Memory B cell (primary cell): Measurements from ENCODE around the gene IQCE.
A peak's percentile ranks its signal among the peaks of the same experiment; 100 is the strongest.
"Not testable (repeated sequence)": the region's sequence is repeated elsewhere in the genome, so short reads cannot be mapped to it uniquely, and the experiment has no call there.

Source experiments
- ATAC-seq: fragments of 150-1000 bp; cut with Tn5 transposase; 2 replicates; pipeline ENCODE4 v1.10.0; 2021; ENCODE audit warnings: low read depth, mild to moderate bottlenecking, moderate library complexity
- DNase-seq, 2 donors: peaks; one replicate each; pipeline ENCODE4 v3.0.0; 2022; ENCODE audit warnings: low spot score in 2 of 2
- H3K27ac Mint-ChIP-seq: one replicate; pipeline ENCODE4 v1.8.0; 2022; ENCODE audit warnings: mild to moderate bottlenecking, moderate library complexity, mixed read lengths
- H3K27me3 Mint-ChIP-seq: one replicate; pipeline ENCODE4 v1.8.0; 2022; ENCODE audit warnings: mixed read lengths
- H3K36me3 Mint-ChIP-seq: one replicate; pipeline ENCODE4 v1.8.0; 2022; ENCODE audit warnings: mild to moderate bottlenecking, mixed read lengths
- H3K4me1 Mint-ChIP-seq: one replicate; pipeline ENCODE4 v1.8.0; 2022; ENCODE audit warnings: mixed read lengths
- H3K4me3 Mint-ChIP-seq: one replicate; pipeline ENCODE4 v1.8.0; 2022; ENCODE audit warnings: mild to moderate bottlenecking, moderate library complexity, mixed read lengths
- H3K9me3 Mint-ChIP-seq: one replicate; pipeline ENCODE4 v1.8.0; 2022; ENCODE audit warnings: mixed read lengths

The IQCE gene

GRCh38 chr7:2532816-2533215 lies 26.0 kb upstream of the IQCE start:
- not testable (repeated sequence) for ATAC-seq

GRCh38 chr7:2533566-2533965 lies 25.2 kb upstream of the IQCE start:
- H3K9me3 Mint-ChIP-seq, ATAC-seq, DNase-seq, H3K27me3 Mint-ChIP-seq, H3K36me3 Mint-ChIP-seq, H3K27ac Mint-ChIP-seq, H3K4me3 Mint-ChIP-seq: not testable (repeated sequence)
- H3K4me1 Mint-ChIP-seq: peaks cover 19% of the 10 kb centered on the region

More at GRCh38 chr7:2532816-2533215, 26.0 kb upstream of the IQCE start:
- not testable (repeated sequence) for DNase-seq, H3K27me3 Mint-ChIP-seq, H3K27ac Mint-ChIP-seq, H3K4me3 Mint-ChIP-seq, H3K9me3 Mint-ChIP-seq, H3K36me3 Mint-ChIP-seq
- H3K4me1 Mint-ChIP-seq: peaks cover 27% of the 10 kb centered on the region

- ATAC-seq, H3K27ac Mint-ChIP-seq, DNase-seq, H3K36me3 Mint-ChIP-seq, H3K27me3 Mint-ChIP-seq, H3K9me3 Mint-ChIP-seq, H3K4me3 Mint-ChIP-seq: not testable (repeated sequence)
- peaks cover 15% of the 10 kb centered on the region for H3K4me1 Mint-ChIP-seq
Observed at GRCh38 chr7:2534214-2534613, 24.6 kb upstream of the IQCE start.

GRCh38 chr7:2535872-2536627 lies 22.7 kb upstream of the IQCE start:
- not testable (repeated sequence) for H3K27ac Mint-ChIP-seq

GRCh38 chr7:2537981-2538851 lies 20.6 kb upstream of the IQCE start:
- no peaks in the 10 kb centered on the region for H3K9me3 Mint-ChIP-seq
- no peaks in the 10 kb centered on the region for H3K36me3 Mint-ChIP-seq
- H3K27me3 Mint-ChIP-seq: no peaks in the 10 kb centered on the region
- DNase-seq (no peak), ATAC-seq (peak; percentile 5)
- no peak overlapping the region for H3K27ac Mint-ChIP-seq
- no peaks in the 10 kb centered on the region for H3K4me1 Mint-ChIP-seq
- no peak overlapping the region for H3K4me3 Mint-ChIP-seq

More at GRCh38 chr7:2535872-2536627, 22.7 kb upstream of the IQCE start:
- not testable (repeated sequence) for H3K4me1 Mint-ChIP-seq, H3K9me3 Mint-ChIP-seq, DNase-seq, H3K27me3 Mint-ChIP-seq, H3K36me3 Mint-ChIP-seq, ATAC-seq, H3K4me3 Mint-ChIP-seq

- Mint-ChIP-seq H3K27ac (no peak overlapping the region), H3K4me1 (peaks cover 3% of the 10 kb centered on the region), H3K9me3 (no peaks in the 10 kb centered on the region), H3K4me3 (no peak overlapping the region), H3K36me3 (peaks cover 5% of the 10 kb centered on the region), H3K27me3 (no peaks in the 10 kb centered on the region)
- DNase-seq: no peak
- no peak for ATAC-seq
Observed at GRCh38 chr7:2539031-2539911, 19.5 kb upstream of the IQCE start.

- ATAC-seq: no peak
- H3K4me3 Mint-ChIP-seq: no peak overlapping the region
- no peaks in the 10 kb centered on the region for H3K27me3 Mint-ChIP-seq
- peaks cover 5% of the 10 kb centered on the region for H3K36me3 Mint-ChIP-seq
- DNase-seq: no peak
- no peak overlapping the region for H3K27ac Mint-ChIP-seq
- peaks cover 5% of the 10 kb centered on the region for H3K4me1 Mint-ChIP-seq
- H3K9me3 Mint-ChIP-seq: no peaks in the 10 kb centered on the region
Observed at GRCh38 chr7:2540133-2540532, 18.6 kb upstream of the IQCE start.

GRCh38 chr7:2540641-2541051 lies 18.1 kb upstream of the IQCE start:
- no peaks in the 10 kb centered on the region for H3K9me3 Mint-ChIP-seq
- H3K27me3 Mint-ChIP-seq: no peaks in the 10 kb centered on the region
- DNase-seq (peak in 1 of 2 donors; percentile 11), ATAC-seq (no peak)
- H3K4me1 Mint-ChIP-seq: peaks cover 5% of the 10 kb centered on the region
- H3K27ac Mint-ChIP-seq: no peak overlapping the region
- H3K4me3 Mint-ChIP-seq: no peak overlapping the region
- H3K36me3 Mint-ChIP-seq: peaks cover 5% of the 10 kb centered on the region

GRCh38 chr7:2541291-2542010 lies 17.3 kb upstream of the IQCE start:
- peaks cover 5% of the 10 kb centered on the region for H3K4me1 Mint-ChIP-seq
- H3K27ac Mint-ChIP-seq: no peak overlapping the region
- no peak overlapping the region for H3K4me3 Mint-ChIP-seq
- DNase-seq (peak in 1 of 2 donors; percentile 9), ATAC-seq (no peak)
- no peaks in the 10 kb centered on the region for H3K27me3 Mint-ChIP-seq
- H3K36me3 Mint-ChIP-seq: peaks cover 5% of the 10 kb centered on the region
- no peaks in the 10 kb centered on the region for H3K9me3 Mint-ChIP-seq

GRCh38 chr7:2542011-2542915 lies 16.5 kb upstream of the IQCE start:
- Mint-ChIP-seq H3K9me3 (no peaks in the 10 kb centered on the region), H3K4me3 (no peak overlapping the region), H3K4me1 (peaks cover 5% of the 10 kb centered on the region), H3K27ac (no peak overlapping the region), H3K36me3 (peaks cover 9% of the 10 kb centered on the region), H3K27me3 (no peaks in the 10 kb centered on the region)
- no peak for ATAC-seq
- DNase-seq: peak in 1 of 2 donors; percentile 10

- Mint-ChIP-seq H3K27me3 (no peaks in the 10 kb centered on the region), H3K9me3 (no peaks in the 10 kb centered on the region), H3K4me3 (no peak overlapping the region), H3K4me1 (peaks cover 5% of the 10 kb centered on the region), H3K36me3 (peaks cover 12% of the 10 kb centered on the region), H3K27ac (peak overlapping the region; percentile 55)
- no peak for ATAC-seq
- no peak for DNase-seq
Observed at GRCh38 chr7:2542916-2543871, 15.6 kb upstream of the IQCE start.
